ENCODE data around the gene TTLL10. TPM values are rescaled to one million over a fixed set of nuclear protein-coding genes. Genes with fewer than 3 reads are reported as not detected.

The TTLL10 gene
- total and polyA plus RNA-seq, 10 donors = 0.02 to 0.34 (median 0.10) TPM; not detected in 6

DNA sequence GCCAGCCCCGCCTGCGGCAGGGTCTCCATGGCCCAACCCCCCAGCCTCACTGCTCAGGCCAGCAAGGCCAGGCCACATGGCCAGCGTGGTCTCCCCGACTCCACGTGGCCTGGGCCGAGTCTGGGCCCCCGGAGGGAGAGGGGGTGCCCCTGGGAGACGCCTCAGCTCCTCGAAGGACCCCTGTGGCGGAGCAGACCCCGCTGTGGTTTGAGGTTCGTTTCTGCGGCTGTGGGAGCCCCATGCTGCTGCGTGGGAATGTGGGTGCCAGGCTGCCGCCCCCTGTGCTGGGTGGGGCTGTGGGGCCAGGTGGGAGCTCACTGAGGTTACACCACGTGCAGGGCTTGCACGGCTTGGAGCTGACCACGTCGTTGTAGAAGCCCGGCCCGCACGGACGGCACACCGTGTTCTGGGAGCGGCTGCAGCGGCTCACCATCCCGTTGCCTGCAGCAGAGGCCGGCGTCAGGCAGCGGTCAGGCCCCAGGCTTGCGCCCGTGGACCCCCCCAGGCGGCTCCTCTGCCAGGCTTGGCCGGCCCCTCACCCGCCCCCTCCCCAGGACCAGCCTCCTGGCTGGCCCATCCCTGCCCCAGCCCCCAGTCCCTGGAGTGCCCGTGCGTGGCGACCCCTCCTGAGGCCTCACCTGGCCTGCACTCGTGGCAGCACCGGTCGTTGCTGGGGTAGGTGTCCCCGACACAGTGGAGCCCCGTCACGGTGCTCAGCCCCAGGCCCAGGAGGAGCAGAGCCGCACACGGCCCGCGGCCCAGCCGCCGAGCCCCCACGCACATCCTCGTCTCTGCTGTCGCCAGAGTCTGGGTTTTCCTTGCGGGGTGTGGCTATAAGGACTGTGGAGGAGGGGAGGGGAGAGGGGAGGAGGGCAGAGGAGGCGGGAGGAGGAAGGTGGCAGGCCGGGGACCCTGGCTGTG lies 39.9 kb downstream of the TTLL10 start, which contains the start of gene TNFRSF4:
TNFRSF4 (minus strand) TSS at position 809 of the 921 bp plus-strand sequence; CDS start at position 783, 26 bp downstream.
- TF ChIP-seq POLR2A (IDR thresholded peaks at IDR 0.05) = no peak
- TF ChIP-seq POLR2AphosphoS5 (IDR thresholded peaks at IDR 0.05) = peak in 2 of 3 donors; percentile 41 to 62
- TF ChIP-seq, protein P1, sequence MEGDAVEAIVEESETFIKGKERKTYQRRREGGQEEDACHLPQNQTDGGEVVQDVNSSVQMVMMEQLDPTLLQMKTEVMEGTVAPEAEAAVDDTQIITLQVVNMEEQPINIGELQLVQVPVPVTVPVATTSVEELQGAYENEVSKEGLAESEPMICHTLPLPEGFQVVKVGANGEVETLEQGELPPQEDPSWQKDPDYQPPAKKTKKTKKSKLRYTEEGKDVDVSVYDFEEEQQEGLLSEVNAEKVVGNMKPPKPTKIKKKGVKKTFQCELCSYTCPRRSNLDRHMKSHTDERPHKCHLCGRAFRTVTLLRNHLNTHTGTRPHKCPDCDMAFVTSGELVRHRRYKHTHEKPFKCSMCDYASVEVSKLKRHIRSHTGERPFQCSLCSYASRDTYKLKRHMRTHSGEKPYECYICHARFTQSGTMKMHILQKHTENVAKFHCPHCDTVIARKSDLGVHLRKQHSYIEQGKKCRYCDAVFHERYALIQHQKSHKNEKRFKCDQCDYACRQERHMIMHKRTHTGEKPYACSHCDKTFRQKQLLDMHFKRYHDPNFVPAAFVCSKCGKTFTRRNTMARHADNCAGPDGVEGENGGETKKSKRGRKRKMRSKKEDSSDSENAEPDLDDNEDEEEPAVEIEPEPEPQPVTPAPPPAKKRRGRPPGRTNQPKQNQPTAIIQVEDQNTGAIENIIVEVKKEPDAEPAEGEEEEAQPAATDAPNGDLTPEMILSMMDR (IDR thresholded peaks at IDR 0.05 in 8 of 11, conservative IDR thresholded peaks at IDR 0.05 in 3 of 11) = no peak
- Histone ChIP-seq H3K27me3 (replicated peaks in 1 of 7) (peaks cover 0 to 46% (median 0%) of the 10 kb centered on the region in 7 donors), H3K9me3 (no peaks in the 10 kb centered on the region), H3K27ac (peak within 1 kb of the TSS in 7 of 8 donors; percentile 32 to 82 (median 75)), H3K4me3 (peak within 1 kb of the TSS; percentile 22 to 64 (median 36)), H3K36me3 (peaks cover 0 to 40% (median 24%) of the 10 kb centered on the region in 6 donors), H3K4me1 (peaks cover 38 to 84% (median 58%) of the 10 kb centered on the region in 6 donors)
- intact Hi-C loops (cut with DNase I; ENCODE audit: low total_unique reads) = no loop called here
- DNase-seq = peak; percentile 81
- 7 to 19% (median 17%) methylated on average over 18 to 56 of the region's 56 CpGs for WGBS, 5 donors

DNA sequence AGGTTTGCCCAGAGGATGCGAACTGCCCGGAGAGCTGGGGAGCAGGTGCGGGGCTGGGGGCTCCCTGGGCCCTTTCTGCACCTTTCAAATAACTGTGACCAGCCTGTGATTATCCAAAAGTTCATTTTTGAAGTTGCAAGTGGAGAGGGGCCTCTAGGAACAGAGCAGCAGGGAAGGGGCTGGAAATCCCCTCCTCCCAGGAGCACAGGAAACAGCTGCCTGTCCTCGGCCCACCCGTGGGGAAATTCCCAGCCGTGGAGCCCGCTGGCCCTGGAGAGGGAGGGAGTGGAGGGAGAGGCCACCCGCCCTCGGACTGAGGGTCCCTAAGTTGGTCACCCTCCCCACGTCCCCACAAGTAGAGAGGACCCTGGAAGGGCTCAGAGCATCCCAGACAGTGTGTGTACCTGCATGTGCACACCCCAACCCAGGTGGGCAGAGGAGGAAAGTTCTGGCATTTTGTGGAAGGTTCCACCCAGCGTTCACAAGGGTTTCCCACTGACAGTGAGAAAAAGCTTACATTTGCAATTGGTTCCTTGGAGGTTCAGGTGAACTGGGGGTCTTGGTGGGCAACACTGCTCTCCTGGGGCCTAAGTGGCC lies 41.5 kb downstream of the TTLL10 start:
- peak in 1 of 3 donors; percentile 34 for TF ChIP-seq POLR2AphosphoS5 (IDR thresholded peaks at IDR 0.05)
- TF ChIP-seq, protein P1 (IDR thresholded peaks at IDR 0.05 in 8 of 11, conservative IDR thresholded peaks at IDR 0.05 in 3 of 11) = no peak
- Histone ChIP-seq H3K4me1 (peaks cover 32 to 68% (median 51%) of the 10 kb centered on the region in 6 donors), H3K36me3 (peaks cover 0 to 56% (median 36%) of the 10 kb centered on the region in 6 donors), H3K4me3 (no peak overlapping the region), H3K27ac (peak overlapping the region in 5 of 8 donors; percentile 20 to 82 (median 33)), H3K9me3 (no peaks in the 10 kb centered on the region), H3K27me3 (replicated peaks in 1 of 7) (peaks cover 0 to 32% (median 0%) of the 10 kb centered on the region in 7 donors)
- WGBS, 5 donors = 31 to 53% (median 44%) methylated on average over 6 to 11 of the region's 11 CpGs
- DNase-seq = no peak
- intact Hi-C loops (cut with DNase I; ENCODE audit: low total_unique reads) = no loop called here

DNA sequence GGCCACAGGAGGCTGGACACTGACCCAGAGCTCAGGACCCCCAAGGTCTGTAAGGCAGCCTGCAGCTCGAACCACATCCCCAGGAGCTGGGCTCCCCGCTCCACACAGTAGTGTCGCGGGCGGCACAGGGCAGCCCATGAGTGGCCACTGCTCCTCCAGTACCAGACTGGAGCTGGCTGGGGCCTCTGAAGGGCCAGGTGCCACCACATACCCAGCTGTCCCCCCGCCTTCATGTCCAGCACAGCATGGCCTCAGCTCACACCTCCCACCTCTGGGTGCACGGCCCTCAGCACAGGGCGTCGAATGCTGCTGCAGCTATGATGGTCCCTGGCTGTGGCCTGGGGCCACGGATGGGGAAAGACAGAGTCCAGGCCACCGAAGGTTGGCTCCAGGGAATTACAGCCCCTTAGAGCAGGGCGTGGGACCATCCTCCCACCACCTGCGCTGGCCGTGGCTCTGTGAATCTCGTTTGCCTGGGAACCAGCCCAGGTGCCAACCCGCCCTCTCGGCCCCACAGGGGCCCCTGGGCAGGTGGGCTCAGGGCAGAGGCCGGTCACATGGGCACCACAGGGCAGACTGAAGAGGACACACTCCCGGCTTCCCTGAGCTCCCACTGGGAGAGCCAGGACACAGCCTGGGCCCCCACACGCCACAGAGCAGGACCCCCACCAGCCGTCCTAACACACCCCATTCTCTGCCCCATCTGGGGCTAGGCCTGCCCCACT lies 42.4 kb downstream of the TTLL10 start:
- DNase-seq = no peak
- TF ChIP-seq POLR2A (IDR thresholded peaks at IDR 0.05) (no peak), POLR2AphosphoS5 (IDR thresholded peaks at IDR 0.05) (peak in 1 of 3 donors; percentile 28)
- TF ChIP-seq, protein P1 (IDR thresholded peaks at IDR 0.05 in 8 of 11, conservative IDR thresholded peaks at IDR 0.05 in 3 of 11) = no peak
- Histone ChIP-seq H3K27me3 (replicated peaks in 1 of 7) (peaks cover 0 to 26% (median 0%) of the 10 kb centered on the region in 7 donors), H3K4me1 (peaks cover 32 to 61% (median 51%) of the 10 kb centered on the region in 6 donors), H3K9me3 (no peaks in the 10 kb centered on the region), H3K27ac (peak overlapping the region in 4 of 8 donors; percentile 3 to 82 (median 46)), H3K4me3 (no peak overlapping the region), H3K36me3 (peaks cover 0 to 62% (median 45%) of the 10 kb centered on the region in 6 donors)
- intact Hi-C loops (cut with DNase I; ENCODE audit: low total_unique reads) = no loop called here
- 74 to 100% (median 89%) methylated on average over 1 to 21 of the region's 21 CpGs for WGBS, 5 donors

Measured in spleen (tissue), 11 donors.